GM19239 (cell line): ENCODE results near the gene DPPA5.
"Not testable (repeated sequence)": the region's sequence is repeated elsewhere in the genome, so short reads cannot be mapped to it uniquely, and the experiment has no call there.

Source experiments
- DNase-seq: peaks from one replicate; pipeline ENCODE4 v3.0.0; 2011; ENCODE audit warnings: low spot score; ENCODE audit not compliant: insufficient read length
- FAIRE-seq: peaks from 2 replicates; lab custom pipeline; 2011; peaks lifted over from hg19 to GRCh38; lab: Jason Lieb, UNC

The DPPA5 gene

DNA sequence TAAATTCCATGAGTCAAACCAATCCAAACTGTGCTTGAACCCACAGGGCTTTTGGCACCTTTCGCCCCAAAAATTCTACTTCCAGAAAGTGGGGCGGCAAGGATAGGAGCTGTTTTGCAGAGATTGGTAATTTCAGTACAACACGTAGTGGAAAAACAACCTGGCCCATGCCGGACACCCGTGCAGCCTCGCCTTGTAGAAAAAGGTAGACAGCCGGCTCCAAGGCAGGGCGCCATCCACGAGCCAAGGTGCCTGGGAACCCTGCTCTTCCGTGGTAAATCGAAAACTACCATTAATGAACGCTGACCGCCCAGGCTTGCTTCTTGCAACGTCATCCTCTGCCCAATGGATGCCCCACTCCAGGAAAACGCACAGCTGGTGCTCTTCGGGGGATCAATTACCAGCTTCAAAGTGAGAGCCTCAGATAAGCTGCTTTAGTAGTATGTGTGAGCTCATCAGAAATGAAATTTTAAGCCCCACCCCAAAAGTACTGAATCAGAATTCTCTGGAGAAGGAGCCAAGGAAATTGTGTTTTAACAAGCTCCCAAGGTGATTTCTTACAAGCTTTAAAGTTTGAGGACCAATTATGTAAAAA, 13.8 kb upstream of the DPPA5 start:
- FAIRE-seq = no peak

GRCh38 chr6:73364549-73364948, 10.5 kb upstream of the DPPA5 start:
- DNase-seq = no peak
- no peak for FAIRE-seq

More for the DNA sequence above, 13.8 kb upstream of the DPPA5 start:
- no peak for DNase-seq

DNA sequence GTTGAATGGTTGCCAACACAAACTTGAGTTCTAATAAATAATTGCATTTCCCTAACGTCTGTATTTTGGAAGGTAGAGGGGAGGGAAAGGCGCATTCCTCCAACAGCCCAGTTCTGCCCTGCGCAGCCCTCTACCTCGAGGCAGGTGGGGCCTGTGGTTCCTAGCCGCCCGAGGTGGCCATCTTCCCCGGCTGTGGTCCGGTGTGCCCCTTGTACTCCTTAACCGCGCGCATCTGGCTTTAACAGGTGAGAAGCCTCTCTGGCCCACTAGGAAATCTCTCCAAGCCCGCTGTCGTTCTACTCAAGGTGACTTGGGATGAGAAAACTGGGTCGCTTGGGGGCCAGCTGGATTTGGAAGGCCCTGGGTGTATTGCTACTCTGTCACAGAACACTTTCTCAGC, 10.0 kb upstream of the DPPA5 start:
- DNase-seq = no peak
- FAIRE-seq = no peak

GRCh38 chr6:73363537-73363875, 9.4 kb upstream of the DPPA5 start:
- no peak for DNase-seq
- no peak for FAIRE-seq

GRCh38 chr6:73362869-73363536, 8.9 kb upstream of the DPPA5 start:
- FAIRE-seq = no peak
- DNase-seq = no peak

DNA sequence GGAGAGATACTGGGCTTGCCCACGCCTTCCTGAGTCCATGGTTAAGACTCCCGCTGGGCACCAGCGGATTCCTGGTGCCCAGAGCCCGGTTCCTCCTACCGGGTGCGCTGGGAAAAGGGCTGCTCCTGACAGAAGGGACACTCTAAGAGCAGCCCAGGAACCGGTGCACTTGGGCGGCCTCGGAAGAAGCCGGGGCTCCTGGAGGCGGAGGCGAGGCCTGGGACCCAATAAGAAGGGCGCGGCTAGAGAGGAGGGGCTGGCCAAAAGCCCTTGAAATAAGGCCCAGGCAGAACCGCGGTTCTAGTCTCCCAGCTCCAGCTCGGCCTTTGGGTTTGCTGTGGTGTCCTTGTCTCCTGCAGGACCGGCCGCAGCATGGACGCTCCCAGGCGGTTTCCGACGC, 8.3 kb upstream of the DPPA5 start, which contains the start of gene KHDC3L:
TSS of gene KHDC3L (plus strand) at position 301 of the 400 bp plus-strand sequence. CDS start at position 373, 72 bp downstream.
- FAIRE-seq (no peak), DNase-seq (no peak)

- FAIRE-seq (no peak), DNase-seq (no peak)
These were observed 4.8 kb downstream of the DPPA5 start for GRCh38 chr6:73349311-73349710.

- no peak for FAIRE-seq
- no peak for DNase-seq
These were observed 5.4 kb downstream of the DPPA5 start for GRCh38 chr6:73348550-73349204.

DNA sequence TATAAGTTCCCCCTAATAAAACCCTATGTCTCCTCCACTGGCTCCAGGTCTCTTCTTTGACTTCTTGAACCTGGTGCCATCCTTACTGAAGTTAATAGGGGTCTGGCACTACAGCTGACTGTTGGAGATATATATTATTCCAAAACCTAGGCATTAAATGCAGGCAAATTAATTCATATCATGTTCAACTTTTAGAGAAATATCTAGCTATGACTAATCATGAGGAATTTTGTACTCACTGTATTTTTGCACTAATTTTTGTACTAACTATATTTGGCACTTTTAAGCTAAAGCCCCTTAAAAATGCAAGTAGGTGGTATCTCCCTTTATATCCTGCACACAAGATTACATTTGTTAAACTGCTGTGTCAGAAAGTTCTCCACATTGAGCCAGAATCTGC, 10.9 kb downstream of the DPPA5 start:
- no peak for FAIRE-seq

GRCh38 chr6:73342174-73342573, 11.9 kb downstream of the DPPA5 start:
- DNase-seq (no peak), FAIRE-seq (no peak)

More for the DNA sequence above, 10.9 kb downstream of the DPPA5 start:
- no peak for DNase-seq

GRCh38 chr6:73341335-73341734, 12.7 kb downstream of the DPPA5 start:
- FAIRE-seq (no peak), DNase-seq (no peak)

GRCh38 chr6:73340048-73340447, 14.0 kb downstream of the DPPA5 start:
- FAIRE-seq = no peak
- no peak for DNase-seq

DNA sequence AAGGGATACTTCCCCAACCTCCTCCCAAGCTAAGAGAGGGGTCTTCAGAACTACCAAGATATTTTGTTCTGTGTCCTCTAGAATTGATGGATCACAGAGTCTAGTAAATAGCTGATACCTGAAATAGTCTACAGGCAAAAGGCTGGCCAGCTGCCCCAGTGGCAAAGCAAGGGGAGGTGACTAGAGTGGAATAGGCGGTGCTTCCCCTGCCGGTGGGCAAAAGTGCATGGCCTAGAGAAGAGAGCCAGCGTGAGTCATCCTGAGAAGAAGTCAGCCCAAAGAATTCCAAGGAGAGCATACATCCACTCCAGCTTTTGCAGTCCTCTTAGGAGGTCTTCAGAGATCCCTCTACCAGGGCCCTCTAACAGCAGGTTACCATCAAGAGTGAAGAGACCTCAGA, 14.7 kb downstream of the DPPA5 start:
- no peak for FAIRE-seq
- DNase-seq = no peak

DNA sequence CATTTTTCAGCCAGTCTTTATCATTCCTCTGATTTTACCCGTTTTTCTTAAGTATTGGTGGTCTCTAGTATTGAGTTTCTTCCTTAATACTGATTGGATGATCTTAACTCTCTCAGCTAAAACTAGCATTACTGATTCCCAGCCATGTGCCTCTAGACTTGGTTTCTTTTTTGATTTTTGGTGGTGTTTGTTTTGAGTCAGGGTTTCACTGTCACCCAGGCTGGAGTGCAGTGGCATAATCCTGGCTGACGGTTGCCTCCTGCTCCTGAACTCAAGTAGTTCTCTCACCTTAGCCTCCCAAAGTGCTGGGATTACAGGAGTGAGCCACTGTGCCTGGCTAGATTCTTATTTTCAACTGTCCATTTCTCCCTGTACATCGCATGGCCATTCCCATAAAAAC, 24.9 kb downstream of the DPPA5 start:
- no peak for FAIRE-seq
- no peak for DNase-seq

DNA sequence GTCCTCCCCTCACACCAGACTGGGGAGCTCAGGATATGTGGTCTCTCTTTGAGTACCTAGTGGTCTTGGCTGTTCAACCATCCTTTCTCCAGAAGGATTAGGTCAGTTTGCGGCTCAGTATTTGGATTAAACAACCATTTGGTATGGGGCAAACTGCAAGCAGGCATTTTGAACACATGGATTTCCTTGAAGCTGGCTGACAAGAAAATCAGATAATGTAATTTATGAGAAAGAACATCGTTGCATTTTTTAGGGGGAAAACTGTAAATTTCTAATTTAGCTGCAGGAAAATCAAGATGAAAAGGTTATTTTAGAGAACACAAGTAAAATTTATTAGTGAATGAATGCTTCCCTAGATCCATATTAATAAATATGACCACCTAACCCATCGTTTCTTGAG, 25.3 kb downstream of the DPPA5 start:
- no peak for FAIRE-seq
- no peak for DNase-seq

DNA sequence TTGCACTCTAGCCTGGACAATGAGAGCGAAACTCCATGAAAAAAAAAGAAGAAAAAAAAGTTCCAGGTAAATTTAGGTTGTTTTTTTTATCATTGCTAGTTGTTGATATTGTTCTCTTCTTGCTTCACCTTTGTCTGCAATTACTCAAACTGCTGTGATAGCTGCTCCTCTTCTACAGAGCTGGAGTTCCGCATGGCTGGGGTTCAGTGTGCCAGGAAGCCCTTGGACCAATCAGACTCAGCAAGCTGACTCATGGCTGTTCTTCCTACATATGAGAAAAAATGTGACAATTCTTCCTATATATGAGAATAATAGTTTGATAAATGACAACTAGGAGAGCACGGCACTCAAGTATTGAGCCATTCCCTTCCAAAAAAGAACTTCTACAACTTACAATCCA, 28.4 kb downstream of the DPPA5 start:
- no peak for FAIRE-seq

DNA sequence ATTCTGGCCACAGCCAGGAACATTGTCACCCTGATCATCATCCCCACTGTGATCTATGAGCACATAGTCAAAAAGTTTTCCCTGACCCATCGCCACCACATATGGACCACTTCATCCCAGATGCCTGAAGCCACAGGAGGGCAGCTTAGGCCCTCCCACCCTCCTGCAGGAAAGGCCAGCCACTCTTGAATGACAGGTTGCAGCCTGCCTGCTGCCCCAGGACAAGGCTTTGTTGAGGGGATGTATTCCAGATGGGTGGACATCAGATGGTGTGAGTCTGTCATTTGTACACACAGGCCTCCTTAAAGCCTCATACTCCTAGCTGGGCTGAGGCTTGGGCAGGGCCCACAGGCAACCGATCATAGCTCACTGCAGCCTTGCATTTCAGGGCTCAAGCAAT, 30.8 kb downstream of the DPPA5 start:
- DNase-seq = no peak
- no peak for FAIRE-seq

More for the DNA sequence above, 28.4 kb downstream of the DPPA5 start:
- no peak for DNase-seq

- no peak for FAIRE-seq
- no peak for DNase-seq
These were observed 39.2 kb downstream of the DPPA5 start for GRCh38 chr6:73314577-73315492.

DNA sequence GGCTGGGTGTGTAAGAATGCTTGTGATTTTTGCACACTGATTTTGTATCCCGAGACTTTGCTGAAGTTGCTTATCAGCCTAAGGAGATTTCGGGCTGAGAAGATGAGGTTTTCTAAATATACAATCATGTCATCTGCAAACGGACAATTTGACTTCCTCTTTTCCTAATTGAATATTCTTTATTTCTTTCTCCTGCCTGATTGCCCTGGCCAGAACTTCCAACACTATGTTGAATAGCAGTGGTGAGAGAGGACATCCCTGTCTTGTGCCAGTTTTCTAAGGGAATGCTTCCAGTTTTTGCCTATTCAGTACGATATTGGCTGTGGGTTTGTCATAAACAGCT, 43.6 kb downstream of the DPPA5 start:
- not testable (repeated sequence) for DNase-seq, FAIRE-seq

DNA sequence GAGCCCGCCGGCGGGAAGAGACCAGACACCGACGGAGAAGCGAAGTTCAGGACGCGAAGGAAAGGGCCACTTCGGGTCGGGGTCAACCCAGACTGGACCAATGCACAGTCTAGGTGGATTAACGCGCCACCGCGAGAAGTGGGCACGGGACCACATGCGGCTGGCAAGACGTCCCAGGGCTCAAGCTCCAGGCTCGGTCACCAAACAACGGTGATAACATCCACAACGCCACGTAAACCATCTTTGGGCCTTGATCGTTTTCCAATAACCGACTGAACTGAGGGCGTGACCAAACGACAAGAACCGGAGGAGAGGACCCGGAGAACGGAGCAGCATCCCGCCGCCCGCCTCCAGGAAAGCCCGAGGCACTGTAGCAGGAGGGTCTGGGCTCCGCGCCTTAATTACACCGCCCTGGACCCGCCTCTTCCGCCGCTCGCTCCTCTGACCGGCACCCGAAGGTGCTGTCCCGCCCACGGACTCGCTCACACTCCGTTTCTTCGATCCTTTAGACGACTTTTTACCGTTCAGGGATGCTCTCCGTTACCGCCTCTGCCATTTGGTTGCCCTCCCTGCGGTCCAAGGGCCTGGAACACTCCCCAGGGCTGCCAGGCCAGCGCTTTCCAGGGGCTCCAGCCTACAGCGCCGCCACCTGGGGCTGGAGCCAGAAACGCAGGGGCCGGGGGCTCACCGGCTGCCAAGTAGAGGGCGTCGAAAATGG, 44.1 kb downstream of the DPPA5 start:
- FAIRE-seq = peak; percentile 83
- DNase-seq = peak; percentile 83
